HG02642 (cell line): ENCODE measurements around the gene AOC3.
"Not testable (repeated sequence)": the region's sequence is repeated elsewhere in the genome, so short reads cannot be mapped to it uniquely, and the experiment has no call there.

ENCODE experiments used
- ATAC-seq: cut with Tn5 transposase; IDR thresholded peaks from one replicate; pipeline ENCODE4 v1.9.1; 2021; ENCODE audit warnings: mild to moderate bottlenecking; ENCODE audit not compliant: unreplicated experiment, poor library complexity

The AOC3 gene

DNA sequence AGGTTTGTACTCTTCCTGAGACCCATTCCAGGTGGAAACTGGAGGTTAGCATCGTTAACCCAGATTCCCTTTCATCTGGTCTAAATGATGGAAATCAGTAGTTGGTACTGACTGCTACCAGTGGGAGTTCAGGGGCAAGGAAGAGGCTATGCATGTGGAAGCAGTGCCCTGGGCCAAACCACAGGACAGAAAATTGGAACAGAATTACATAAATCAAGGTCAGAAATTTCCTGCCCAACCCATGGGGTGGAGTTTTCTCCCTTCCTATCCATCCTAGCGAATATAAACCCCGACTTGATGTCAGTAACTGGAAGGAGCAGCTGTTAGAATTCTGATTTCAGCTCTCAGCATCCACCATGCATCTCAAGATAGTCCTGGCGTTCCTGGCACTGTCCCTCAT, 6.7 kb upstream of the AOC3 start, which contains the start of gene AOC2:
Gene AOC2 (plus strand): TSS at position 310 of the 400 bp plus-strand sequence. CDS start 47 bp downstream, at position 357.
- ATAC-seq, result no peak

DNA sequence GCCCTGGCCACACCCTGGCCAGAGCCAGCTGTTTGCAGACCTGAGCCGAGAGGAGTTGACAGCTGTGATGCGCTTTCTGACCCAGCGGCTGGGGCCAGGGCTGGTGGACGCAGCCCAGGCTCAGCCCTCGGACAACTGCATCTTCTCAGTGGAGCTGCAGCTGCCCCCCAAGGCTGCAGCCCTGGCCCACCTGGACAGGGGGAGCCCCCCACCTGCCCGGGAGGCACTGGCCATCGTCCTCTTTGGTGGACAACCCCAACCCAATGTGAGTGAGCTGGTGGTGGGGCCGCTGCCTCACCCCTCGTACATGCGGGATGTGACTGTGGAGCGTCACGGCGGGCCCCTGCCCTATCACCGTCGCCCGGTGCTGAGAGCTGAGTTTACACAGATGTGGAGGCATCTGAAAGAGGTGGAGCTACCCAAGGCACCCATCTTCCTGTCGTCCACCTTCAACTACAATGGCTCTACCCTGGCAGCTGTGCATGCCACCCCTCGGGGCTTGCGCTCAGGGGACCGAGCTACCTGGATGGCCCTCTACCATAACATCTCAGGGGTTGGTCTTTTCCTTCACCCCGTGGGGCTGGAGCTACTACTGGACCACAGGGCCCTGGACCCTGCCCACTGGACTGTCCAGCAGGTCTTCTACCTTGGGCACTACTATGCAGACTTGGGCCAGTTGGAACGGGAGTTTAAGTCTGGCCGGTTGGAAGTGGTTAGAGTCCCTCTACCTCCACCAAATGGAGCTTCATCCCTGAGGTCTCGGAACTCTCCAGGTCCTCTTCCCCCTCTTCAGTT, 6.0 kb upstream of the AOC3 start:
- ATAC-seq, result no peak

DNA sequence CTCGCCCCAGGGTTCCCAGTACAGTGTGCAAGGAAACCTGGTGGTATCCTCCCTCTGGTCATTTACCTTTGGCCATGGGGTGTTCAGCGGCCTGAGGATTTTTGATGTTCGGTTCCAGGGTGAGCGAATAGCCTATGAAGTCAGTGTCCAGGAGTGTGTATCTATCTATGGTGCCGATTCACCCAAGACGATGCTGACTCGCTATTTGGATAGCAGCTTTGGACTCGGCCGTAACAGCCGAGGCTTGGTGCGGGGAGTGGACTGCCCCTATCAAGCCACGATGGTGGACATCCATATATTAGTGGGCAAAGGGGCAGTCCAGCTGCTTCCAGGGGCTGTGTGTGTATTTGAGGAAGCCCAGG, 5.5 kb upstream of the AOC3 start:
- ATAC-seq, result no peak

DNA sequence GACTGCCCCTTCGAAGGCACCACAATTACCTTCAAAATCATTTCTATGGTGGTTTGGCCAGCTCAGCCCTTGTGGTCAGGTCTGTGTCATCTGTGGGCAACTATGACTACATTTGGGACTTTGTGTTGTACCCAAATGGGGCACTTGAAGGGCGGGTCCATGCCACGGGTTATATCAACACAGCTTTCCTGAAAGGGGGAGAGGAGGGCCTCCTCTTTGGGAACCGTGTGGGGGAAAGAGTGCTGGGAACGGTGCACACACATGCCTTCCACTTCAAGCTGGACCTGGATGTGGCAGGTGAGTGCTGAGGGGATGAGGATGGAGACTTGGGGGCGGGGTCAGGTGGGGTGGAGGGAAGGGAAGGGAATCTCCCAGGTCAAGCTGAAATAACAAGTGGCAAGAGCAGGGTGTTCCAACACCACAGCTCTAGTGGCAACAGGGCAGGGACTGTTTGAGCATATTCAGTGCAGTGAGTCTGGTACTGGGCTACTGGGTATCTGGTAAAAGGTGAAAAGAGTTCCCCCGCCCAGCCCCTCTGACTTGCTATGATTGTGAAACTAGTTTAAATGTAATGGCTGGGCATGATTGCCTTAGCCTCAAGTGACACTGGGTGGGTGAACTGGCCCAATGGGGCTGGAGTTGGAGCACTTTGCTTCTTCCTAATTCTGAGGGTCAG, 4.9 kb upstream of the AOC3 start:
- no peak for ATAC-seq

DNA sequence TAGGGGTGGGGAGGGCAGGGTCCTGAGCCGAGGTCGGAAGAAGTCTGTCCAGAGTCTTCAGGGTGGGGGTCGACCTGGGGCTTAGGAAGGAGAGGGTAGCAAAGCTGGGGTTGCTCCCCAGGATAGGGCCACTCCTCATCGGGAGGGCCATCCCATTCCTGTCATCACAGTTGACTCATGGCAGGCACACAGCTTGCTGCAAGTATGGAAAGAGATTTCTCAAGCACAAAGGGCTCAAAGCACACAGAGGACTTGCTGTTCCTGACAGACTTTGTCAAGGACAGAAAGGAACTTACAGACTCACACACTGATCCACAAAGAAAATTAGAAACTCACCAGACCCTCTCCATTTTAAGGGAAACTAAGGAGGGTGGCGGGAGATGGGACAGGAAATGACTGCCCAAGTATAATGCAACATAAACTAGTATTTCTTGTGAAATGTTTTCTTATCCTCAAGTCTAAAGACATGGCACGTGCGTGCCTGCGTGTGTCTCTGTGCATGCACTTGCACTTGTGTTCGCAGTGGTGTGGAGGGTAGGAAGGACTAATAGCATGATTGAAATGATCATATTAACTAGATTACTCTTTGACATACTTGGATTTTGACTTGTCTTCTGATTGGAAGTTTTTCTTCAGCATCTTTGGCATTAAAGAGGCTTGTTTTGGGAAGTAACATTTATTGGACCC, 4.3 kb upstream of the AOC3 start:
- ATAC-seq, result no peak

DNA sequence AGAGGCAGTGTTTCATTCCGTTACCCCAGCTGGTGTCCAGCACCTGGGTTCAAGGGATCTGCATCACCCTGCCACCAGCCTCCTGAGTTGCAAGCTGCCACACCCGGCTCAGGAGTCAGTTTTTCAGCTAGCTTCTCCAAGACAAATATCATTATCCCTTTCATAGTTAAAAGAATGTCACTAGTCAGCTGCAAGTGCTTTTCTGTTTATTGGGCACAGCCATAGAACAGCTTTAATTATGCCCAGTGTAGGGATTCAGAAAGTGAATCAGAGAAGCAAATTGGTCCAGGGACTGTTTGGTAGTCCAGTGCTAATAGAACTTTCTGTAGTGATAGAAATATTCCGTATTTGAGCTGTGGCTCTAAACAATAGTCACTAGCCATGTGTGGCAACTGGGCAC, 2.9 kb upstream of the AOC3 start:
- ATAC-seq, result no peak

DNA sequence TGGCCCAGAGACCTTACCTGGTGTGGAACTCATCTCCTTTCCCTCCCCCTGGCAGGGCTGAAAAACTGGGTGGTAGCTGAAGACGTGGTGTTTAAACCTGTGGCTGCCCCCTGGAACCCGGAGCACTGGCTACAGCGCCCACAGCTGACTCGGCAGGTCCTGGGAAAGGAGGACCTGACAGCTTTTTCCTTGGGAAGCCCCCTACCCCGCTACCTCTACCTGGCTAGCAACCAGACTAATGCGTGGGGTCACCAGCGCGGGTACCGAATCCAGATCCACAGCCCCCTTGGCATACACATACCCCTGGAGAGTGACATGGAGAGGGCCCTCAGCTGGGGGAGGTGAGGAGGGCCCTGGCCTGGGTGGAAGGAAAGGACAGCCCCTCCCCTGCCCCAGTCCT, 2.0 kb upstream of the AOC3 start:
- ATAC-seq, result no peak

DNA sequence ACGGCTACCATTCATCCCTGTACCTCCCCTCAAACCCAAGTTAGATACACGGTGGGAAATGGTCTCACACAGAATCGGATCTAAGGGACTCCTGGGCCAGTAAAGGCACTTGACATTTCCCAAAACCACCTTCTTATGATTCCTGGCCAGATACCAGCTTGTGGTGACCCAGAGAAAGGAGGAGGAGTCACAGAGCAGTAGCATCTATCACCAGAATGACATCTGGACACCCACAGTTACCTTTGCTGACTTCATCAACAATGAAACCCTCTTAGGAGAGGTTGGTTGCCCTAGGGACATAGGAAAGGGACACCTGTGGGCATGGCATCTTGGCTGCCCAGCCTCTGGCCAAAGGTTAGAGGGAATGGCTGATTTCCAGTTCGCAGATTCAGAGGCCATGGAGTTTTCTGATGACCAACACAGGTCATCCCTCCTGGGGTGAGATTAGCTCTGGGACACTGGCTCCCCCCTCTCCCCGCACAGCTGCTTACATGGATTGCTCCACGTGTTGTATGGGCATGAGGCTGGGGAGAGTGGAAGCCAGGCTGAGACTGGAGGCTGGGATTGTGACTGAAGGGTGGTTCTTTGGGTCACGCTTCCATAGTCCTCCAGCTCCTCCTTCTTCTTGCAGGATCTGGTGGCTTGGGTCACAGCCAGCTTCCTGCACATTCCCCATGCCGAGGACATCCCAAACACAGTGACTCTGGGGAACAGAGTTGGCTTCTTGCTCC, 1.4 kb upstream of the AOC3 start:
- no peak for ATAC-seq

DNA sequence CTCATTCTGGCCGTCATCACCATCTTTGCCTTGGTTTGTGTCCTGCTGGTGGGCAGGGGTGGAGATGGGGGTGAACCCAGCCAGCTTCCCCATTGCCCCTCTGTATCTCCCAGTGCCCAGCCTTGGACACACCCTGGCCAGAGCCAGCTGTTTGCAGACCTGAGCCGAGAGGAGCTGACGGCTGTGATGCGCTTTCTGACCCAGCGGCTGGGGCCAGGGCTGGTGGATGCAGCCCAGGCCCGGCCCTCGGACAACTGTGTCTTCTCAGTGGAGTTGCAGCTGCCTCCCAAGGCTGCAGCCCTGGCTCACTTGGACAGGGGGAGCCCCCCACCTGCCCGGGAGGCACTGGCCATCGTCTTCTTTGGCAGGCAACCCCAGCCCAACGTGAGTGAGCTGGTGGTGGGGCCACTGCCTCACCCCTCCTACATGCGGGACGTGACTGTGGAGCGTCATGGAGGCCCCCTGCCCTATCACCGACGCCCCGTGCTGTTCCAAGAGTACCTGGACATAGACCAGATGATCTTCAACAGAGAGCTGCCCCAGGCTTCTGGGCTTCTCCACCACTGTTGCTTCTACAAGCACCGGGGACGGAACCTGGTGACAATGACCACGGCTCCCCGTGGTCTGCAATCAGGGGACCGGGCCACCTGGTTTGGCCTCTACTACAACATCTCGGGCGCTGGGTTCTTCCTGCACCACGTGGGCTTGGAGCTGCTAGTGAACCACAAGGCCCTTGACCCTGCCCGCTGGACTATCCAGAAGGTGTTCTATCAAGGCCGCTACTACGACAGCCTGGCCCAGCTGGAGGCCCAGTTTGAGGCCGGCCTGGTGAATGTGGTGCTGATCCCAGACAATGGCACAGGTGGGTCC, 607 bp downstream of the AOC3 start:
- ATAC-seq, result not testable (repeated sequence)

DNA sequence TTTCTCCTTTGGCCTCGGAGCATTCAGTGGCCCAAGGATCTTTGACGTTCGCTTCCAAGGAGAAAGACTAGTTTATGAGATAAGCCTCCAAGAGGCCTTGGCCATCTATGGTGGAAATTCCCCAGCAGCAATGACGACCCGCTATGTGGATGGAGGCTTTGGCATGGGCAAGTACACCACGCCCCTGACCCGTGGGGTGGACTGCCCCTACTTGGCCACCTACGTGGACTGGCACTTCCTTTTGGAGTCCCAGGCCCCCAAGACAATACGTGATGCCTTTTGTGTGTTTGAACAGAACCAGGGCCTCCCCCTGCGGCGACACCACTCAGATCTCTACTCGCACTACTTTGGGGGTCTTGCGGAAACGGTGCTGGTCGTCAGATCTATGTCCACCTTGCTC, 1.4 kb downstream of the AOC3 start:
- ATAC-seq, result no peak

DNA sequence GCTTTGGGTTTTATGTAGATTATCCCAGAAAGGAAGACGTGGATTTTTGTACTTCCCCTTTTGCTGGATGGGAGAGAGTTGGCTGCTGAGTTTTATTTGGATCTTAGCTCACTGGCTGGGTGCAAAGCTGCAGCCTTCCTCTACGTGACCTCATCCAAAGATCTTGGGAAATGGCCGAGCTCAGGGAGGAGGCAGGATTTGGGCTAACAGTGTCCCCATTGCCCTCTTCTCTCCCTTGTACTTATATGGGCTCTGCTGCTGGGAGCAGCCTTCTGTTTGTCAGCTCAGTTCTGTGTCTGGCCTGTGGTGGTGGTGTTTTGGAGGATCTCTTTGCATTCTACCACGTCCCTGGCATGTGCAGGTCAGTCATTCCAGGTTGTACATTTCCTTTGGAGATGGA, 2.0 kb downstream of the AOC3 start:
- no peak for ATAC-seq

DNA sequence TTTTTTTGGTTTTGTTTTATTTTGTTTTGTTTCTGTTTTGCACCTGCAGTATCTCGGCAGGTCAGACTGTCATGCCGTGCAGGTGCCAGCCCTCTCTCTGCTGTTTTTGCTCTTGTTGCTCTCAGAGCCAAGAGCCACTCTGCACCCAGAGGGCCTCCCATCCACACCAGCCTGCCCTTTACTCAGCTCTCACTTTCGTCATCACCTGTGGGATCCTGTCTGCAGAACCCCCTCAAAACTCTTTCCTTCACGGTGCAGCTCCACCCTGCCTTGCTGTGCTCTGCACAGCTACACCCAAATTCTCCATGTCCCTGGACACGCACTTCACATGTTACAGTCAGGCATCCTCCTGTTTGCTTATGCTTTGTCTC, 2.6 kb downstream of the AOC3 start:
- no peak for ATAC-seq

DNA sequence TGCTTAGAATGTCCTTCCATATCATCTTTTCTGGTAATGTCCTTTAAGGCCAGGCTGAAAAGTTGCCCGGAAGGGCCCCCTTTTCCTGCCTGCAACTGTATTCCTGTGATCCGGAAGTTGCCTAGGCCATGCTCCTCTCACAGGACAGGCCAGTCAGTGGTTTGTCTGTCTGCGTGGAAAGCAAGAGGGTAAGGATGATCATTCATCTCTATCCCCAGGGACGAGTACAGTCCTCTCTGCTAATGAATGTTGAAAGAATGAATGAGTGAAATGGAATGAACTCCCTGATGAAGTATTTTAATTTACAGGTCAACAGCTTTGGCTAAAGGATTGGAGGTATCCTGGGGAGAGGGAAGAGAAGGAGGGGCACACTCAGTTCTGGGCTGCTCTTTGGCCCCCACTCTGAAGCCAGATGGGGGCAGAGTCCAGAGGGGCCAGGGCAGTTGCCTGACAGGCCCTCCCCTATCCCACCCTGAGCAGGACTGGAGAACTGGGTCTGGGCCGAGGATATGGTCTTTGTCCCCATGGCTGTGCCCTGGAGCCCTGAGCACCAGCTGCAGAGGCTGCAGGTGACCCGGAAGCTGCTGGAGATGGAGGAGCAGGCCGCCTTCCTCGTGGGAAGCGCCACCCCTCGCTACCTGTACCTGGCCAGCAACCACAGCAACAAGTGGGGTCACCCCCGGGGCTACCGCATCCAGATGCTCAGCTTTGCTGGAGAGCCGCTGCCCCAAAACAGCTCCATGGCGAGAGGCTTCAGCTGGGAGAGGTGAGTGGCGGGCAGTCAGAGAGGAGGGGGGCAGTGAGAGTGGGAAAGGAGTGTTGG, 3.2 kb downstream of the AOC3 start:
- no peak for ATAC-seq

DNA sequence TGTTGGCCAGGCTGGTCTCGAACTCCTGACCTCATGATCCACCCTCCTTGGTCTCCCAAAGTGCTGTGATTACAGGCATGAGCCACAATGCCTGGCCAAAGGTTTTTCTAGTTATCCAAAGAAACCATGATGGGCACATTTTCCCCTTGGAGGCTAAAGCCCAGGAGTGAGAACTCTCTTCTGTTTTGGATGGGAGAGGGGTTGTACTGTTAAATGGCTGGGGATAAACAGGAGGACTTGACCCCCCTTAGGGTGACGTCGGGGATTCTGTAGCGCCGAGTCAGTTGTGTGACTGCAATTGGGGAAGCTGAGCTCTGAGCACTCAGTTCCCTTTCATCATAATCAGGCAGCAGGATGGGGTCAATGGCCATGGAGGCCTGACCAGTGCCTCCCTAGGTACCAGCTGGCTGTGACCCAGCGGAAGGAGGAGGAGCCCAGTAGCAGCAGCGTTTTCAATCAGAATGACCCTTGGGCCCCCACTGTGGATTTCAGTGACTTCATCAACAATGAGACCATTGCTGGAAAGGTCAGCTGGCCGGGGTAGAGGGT, 4.1 kb downstream of the AOC3 start:
- no peak for ATAC-seq

DNA sequence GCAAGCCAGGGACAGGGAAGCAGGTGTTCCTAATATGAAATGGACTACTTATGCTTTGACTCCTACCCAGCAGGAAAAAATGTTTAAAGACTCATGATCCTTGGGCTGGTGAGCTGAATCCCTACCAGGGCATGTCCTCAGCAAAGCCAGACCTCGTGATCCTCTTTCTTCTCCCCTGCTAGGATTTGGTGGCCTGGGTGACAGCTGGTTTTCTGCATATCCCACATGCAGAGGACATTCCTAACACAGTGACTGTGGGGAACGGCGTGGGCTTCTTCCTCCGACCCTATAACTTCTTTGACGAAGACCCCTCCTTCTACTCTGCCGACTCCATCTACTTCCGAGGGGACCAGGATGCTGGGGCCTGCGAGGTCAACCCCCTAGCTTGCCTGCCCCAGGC, 5.1 kb downstream of the AOC3 start:
- ATAC-seq, result not testable (repeated sequence)

DNA sequence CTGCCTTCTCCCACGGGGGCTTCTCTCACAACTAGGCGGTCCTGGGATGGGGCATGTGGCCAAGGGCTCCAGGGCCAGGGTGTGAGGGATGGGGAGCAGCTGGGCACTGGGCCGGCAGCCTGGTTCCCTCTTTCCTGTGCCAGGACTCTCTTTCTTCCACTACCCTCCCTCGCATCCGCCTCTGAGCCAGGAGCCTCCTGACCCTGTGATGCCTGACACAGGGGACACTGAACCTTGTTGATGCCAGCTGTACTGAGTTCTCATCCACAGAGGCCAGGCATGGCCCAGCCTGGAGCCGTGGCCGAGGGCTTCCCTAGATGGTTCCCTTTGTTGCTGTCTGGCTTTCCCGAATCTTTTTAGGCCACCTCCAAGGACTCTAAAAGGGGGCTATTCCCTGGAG, 5.5 kb downstream of the AOC3 start:
- not testable (repeated sequence) for ATAC-seq

DNA sequence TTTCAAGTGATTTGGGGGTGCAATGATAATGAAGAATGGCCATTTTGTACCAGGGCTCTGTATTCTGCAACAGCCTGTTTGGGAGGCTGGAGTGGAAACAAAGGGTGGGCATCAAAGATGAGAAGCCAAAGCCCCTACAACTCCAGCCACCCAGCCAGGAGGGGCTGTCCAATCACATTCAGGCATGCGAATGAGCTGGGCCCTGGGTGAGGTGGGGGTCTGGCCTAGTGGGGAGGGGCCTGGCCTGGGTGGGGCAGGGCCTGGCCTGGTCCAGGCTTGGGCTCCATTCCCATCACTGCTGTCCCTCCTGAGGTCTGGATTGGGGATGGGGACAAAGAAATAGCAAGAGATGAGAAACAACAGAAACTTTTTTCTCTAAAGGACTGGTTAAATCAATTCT, 6.4 kb downstream of the AOC3 start:
- no peak for ATAC-seq

DNA sequence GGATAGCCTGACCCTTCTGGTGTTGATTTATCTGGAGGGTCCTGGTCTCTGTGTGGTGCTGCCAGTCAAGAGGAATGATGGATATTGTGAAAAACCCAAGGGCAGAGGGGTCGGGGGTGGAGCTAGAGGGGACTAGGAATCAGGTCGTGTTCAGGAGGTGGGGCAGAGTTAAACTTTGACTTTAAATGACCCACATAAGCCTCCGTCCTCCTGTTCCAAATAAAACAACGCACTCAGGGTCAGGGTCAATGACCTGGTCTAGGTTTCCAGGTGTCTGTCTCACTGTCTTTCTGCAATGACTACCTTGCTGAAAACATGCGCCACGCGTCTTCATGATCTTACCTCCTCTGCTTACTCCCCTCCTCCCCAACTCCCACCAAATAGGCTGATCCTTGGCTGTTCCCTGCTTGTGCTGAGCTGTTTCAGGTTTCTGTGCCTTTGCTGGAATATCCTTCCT, 14.7 kb downstream of the AOC3 start:
- ATAC-seq, result no peak

DNA sequence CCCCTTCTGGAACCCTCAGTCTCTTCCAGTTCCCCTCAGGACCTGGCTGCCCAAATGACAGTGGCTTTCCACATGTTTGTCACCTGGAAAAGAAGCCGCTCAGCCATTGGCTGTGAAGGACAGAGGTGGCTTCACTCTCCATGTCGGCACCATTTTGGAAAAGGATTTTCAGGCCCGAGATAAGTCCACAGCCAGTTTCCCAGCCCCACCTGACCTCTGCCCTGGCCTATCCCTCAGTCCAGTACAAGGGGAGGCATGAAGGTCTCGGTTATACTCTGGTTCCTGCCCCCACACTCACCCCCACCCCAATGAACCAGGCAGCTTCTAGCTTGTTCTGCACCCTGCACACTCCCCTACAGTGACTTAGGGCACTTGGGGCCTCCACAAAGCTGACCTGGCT, 15.2 kb downstream of the AOC3 start:
- no peak for ATAC-seq
